Measurements from ENCODE around the gene HMGN5. TPM values are rescaled to one million over a fixed set of nuclear protein-coding genes. Genes with fewer than 3 reads are reported as not detected.

Gene HMGN5
- total and polyA plus RNA-seq, 2 of the 8 experiments (the other 6 are each of a cell fraction or from before 2014, with no cell fraction given): 6.0 to 20.4 TPM

GRCh38 chrX:81174286-81174685 lies 27.4 kb downstream of the HMGN5 start (continued):
- TF ChIP-seq SUZ12 (IDR thresholded peaks at IDR 0.05; ENCODE audit: low read length) (no peak), MAX (IDR thresholded peaks at IDR 0.05) (no peak)

Data from H1 (cell line).